H1 (cell line): Measurements from ENCODE around the gene EVI5. TPM values are rescaled to one million over a fixed set of nuclear protein-coding genes. Genes with fewer than 3 reads are reported as not detected.

Experiments
- CTCF ChIA-PET: fragments of 300-600 bp; sonication (Branson Sonifier 250); formaldehyde crosslinking; loops from one replicate; lab custom pipeline; 2021; ENCODE audit not compliant: partially characterized antibody; lab: Charles Lee
- POLR2A ChIA-PET: fragments of 300-600 bp; sonication (Branson Sonifier 250); formaldehyde crosslinking; loops from one replicate; lab custom pipeline; 2021; ENCODE audit warnings: inconsistent platforms; ENCODE audit not compliant: partially characterized antibody; lab: Charles Lee
- DNase-seq, 2 experiments: peaks; one replicate each; pipeline versions ENCODE4 v3.0.0 to v3.0.0-alpha.2; 2010 to 2022; ENCODE audit warnings: low spot score in 2 of 2, low read depth in 1 of 2, mixed read lengths in 1 of 2
- FAIRE-seq: peaks from 2 replicates; lab custom pipeline; 2011; peaks lifted over from hg19 to GRCh38; lab: Jason Lieb, UNC
- H2AFZ ChIP-seq: 2 replicates; pipeline ENCODE4 v1.8.1; 2012; ENCODE audit warnings: low read length, inconsistent platforms
- H2AK5ac ChIP-seq: 2 replicates; pipeline ENCODE4 v1.6.1; 2013; ENCODE audit warnings: low read depth, low read length
- H2BK120ac ChIP-seq: replicated peaks from 2 replicates; pipeline ENCODE3; 2013; ENCODE audit warnings: low read depth, low read length, inconsistent platforms
- H2BK12ac ChIP-seq: 2 replicates; pipeline ENCODE4 v1.6.1; 2013; ENCODE audit warnings: low read depth, low read length
- H2BK15ac ChIP-seq: 2 replicates; pipeline ENCODE4 v1.6.1; 2013; ENCODE audit warnings: low read length
- H2BK20ac ChIP-seq: 2 replicates; pipeline ENCODE4 v1.6.1; 2013; ENCODE audit warnings: low read length
- H2BK5ac ChIP-seq: 2 replicates; pipeline ENCODE4 v1.6.1; 2013; ENCODE audit warnings: low read depth, low read length
- H3K14ac ChIP-seq: 2 replicates; pipeline ENCODE4 v1.6.1; 2013; ENCODE audit warnings: inconsistent platforms; ENCODE audit not compliant: insufficient read length
- H3K18ac ChIP-seq: 2 replicates; pipeline ENCODE4 v1.6.1; 2013; ENCODE audit warnings: low read length; ENCODE audit errors: extremely low read depth
- H3K23ac ChIP-seq: 2 replicates; pipeline ENCODE4 v1.6.1; 2013; ENCODE audit warnings: inconsistent platforms; ENCODE audit not compliant: insufficient read length
- H3K23me2 ChIP-seq: 2 replicates; pipeline ENCODE4 v1.6.1; 2013; ENCODE audit warnings: low read depth, low read length
- H3K27ac ChIP-seq: 2 replicates; pipeline ENCODE4 v1.6.1; 2011; ENCODE audit warnings: low read depth, low read length, inconsistent platforms
- H3K27me3 ChIP-seq, 4 experiments: replicated peaks in 1 of 4; 1 replicate in 1 of 4; 2 replicates in 3 of 4; pipeline versions ENCODE4 v1.6.1 to v1.8.1; 2011 to 2013; ENCODE audit warnings: low read length in 3 of 4, mild to moderate bottlenecking in 3 of 4, inconsistent platforms in 2 of 4, mixed read lengths in 2 of 4, moderate library complexity in 1 of 4; ENCODE audit not compliant: control insufficient read depth in 3 of 4, insufficient read depth in 3 of 4; ENCODE audit errors: extremely low read depth in 1 of 4
- H3K36me3 ChIP-seq, 4 experiments: 2 replicates each; pipeline versions ENCODE4 v1.6.1 to v1.8.1; 2011 to 2013; ENCODE audit warnings: mild to moderate bottlenecking in 4 of 4, low read length in 3 of 4, moderate library complexity in 2 of 4, control low read depth in 1 of 4, inconsistent platforms in 1 of 4; ENCODE audit not compliant: insufficient read depth in 4 of 4, control insufficient read depth in 2 of 4
- H3K4ac ChIP-seq: replicated peaks from 2 replicates; pipeline ENCODE3; 2013; ENCODE audit warnings: low read length, low read depth, mixed read lengths, inconsistent platforms; ENCODE audit not compliant: insufficient read length
- H3K4me1 ChIP-seq, 4 experiments: replicated peaks in 1 of 4; 1 replicate in 1 of 4; 2 replicates in 3 of 4; pipeline versions ENCODE4 v1.6.1 to v1.8.1; 2011 to 2013; ENCODE audit warnings: low read length in 3 of 4, inconsistent platforms in 2 of 4, mixed read lengths in 1 of 4; ENCODE audit not compliant: insufficient read depth in 4 of 4, control insufficient read depth in 3 of 4
- H3K4me2 ChIP-seq, 2 experiments: 2 replicates each; pipeline versions ENCODE4 v1.6.1 to v1.8.1; 2011 to 2013; ENCODE audit warnings: low read depth in 2 of 2, low read length in 2 of 2, control low read depth in 1 of 2, inconsistent platforms in 1 of 2, mild to moderate bottlenecking in 1 of 2; ENCODE audit not compliant: insufficient read depth in 1 of 2
- H3K4me3 ChIP-seq, 4 experiments: fragments of 200-600, 300-600 bp in 1 of 4; sonication (generic), shearing (Covaris generic), sonication (Bioruptor Twin) in 1 of 4; 2 replicates each; pipeline versions ENCODE4 v1.5.1 to v1.8.1; 2011 to 2016; ENCODE audit warnings: low read length in 4 of 4, low read depth in 3 of 4, control low read depth in 2 of 4, inconsistent platforms in 2 of 4, mild to moderate bottlenecking in 2 of 4, mixed read lengths in 1 of 4, moderate library complexity in 1 of 4; ENCODE audit not compliant: insufficient read depth in 2 of 4; ENCODE audit errors: extremely low read depth in 1 of 4
- H3K56ac ChIP-seq: replicated peaks from 2 replicates; pipeline ENCODE3; 2013; ENCODE audit warnings: low read depth, mild to moderate bottlenecking, mixed read lengths, low read length, inconsistent platforms; ENCODE audit not compliant: insufficient read length
- H3K79me1 ChIP-seq: 2 replicates; pipeline ENCODE4 v1.6.1; 2013; ENCODE audit warnings: low read depth, low read length, control low read depth
- H3K79me2 ChIP-seq, 2 experiments: 2 replicates each; pipeline versions ENCODE4 v1.6.1 to v1.8.1; 2012 to 2013; ENCODE audit warnings: low read length in 2 of 2, mild to moderate bottlenecking in 2 of 2, inconsistent platforms in 1 of 2; ENCODE audit not compliant: insufficient read depth in 2 of 2, control insufficient read depth in 1 of 2
- H3K9ac ChIP-seq, 4 experiments: replicated peaks in 1 of 4; 1 replicate in 1 of 4; 2 replicates in 3 of 4; pipeline versions ENCODE4 v1.6.1 to v1.8.1; 2011 to 2013; ENCODE audit warnings: low read depth in 3 of 4, low read length in 3 of 4, control low read depth in 2 of 4, mild to moderate bottlenecking in 2 of 4, moderate library complexity in 2 of 4, inconsistent platforms in 1 of 4; ENCODE audit errors: extremely low read depth in 1 of 4
- H3K9me3 ChIP-seq, 2 experiments: 2 replicates each; pipeline versions ENCODE4 v1.6.1 to v1.8.1; 2012 to 2013; ENCODE audit warnings: mild to moderate bottlenecking in 2 of 2, moderate library complexity in 2 of 2, control low read depth in 1 of 2, inconsistent platforms in 1 of 2, low read depth in 1 of 2, low read length in 1 of 2, mixed read lengths in 1 of 2; ENCODE audit not compliant: insufficient read depth in 2 of 2
- H4K20me1 ChIP-seq, 2 experiments: replicated peaks in 1 of 2; 2 replicates each; pipeline versions ENCODE3 to v1.8.1; 2011 to 2013; ENCODE audit warnings: inconsistent platforms in 2 of 2, low read length in 2 of 2, mild to moderate bottlenecking in 1 of 2; ENCODE audit not compliant: insufficient read depth in 2 of 2, control insufficient read depth in 1 of 2
- H4K5ac ChIP-seq: 2 replicates; pipeline ENCODE4 v1.6.1; 2013; ENCODE audit warnings: low read length, low read depth, mixed read lengths, inconsistent platforms; ENCODE audit not compliant: insufficient read length
- H4K8ac ChIP-seq: 2 replicates; pipeline ENCODE4 v1.8.0; 2013; ENCODE audit warnings: mild to moderate bottlenecking, moderate library complexity, low read length, inconsistent platforms; ENCODE audit not compliant: insufficient read depth; ENCODE audit errors: extremely low read depth
- H4K91ac ChIP-seq: replicated peaks from 2 replicates; pipeline ENCODE3; 2013; ENCODE audit warnings: low read length, mixed read lengths, inconsistent platforms; ENCODE audit not compliant: insufficient read length
- BCL11A ChIP-seq, 2 experiments: IDR thresholded peaks; one replicate each; pipeline ENCODE4 v1.6.1; 2011; ENCODE audit warnings: low read depth in 2 of 2, low read length in 2 of 2, mild to moderate bottlenecking in 2 of 2
- FOSL1 ChIP-seq: IDR thresholded peaks from 2 replicates; pipeline ENCODE4 v1.6.1; 2011; ENCODE audit warnings: mild to moderate bottlenecking, low read depth, low read length, moderate library complexity; ENCODE audit not compliant: insufficient read depth
- HDAC2 ChIP-seq, 2 experiments: fragments of 300-600 bp in 1 of 2; sonication (generic) in 1 of 2; IDR thresholded peaks; 2 replicates each; pipeline ENCODE4 v1.6.1; 2011 to 2012; ENCODE audit warnings: low read depth in 2 of 2, low read length in 2 of 2, mild to moderate bottlenecking in 2 of 2, moderate library complexity in 2 of 2, borderline replicate concordance in 1 of 2, inconsistent platforms in 1 of 2
- NRF1 ChIP-seq: IDR thresholded peaks from 2 replicates; pipeline ENCODE4 v1.6.1; 2011; ENCODE audit warnings: mild to moderate bottlenecking, low read depth, low read length, improper control_type of control experiment
- POLR2AphosphoS5 ChIP-seq: IDR thresholded peaks from 2 replicates; pipeline ENCODE4 v1.6.1; 2011; ENCODE audit warnings: low read depth, low read length
- RNF2 ChIP-seq: fragments of 200-900, 300-1000 bp; sonication (generic); IDR thresholded peaks from 2 replicates; pipeline ENCODE4 v1.7.1; 2016; ENCODE audit warnings: borderline replicate concordance, low read depth, mild to moderate bottlenecking, antibody characterized with exemption, low read length; ENCODE audit not compliant: poor library complexity, severe bottlenecking; ENCODE audit errors: missing control alignments
- SIRT6 ChIP-seq: IDR thresholded peaks from one replicate; pipeline ENCODE4 v1.7.1; 2012; ENCODE audit warnings: low read length, inconsistent platforms
- TAF1 ChIP-seq: IDR thresholded peaks from 2 replicates; pipeline ENCODE4 v1.6.1; 2011; ENCODE audit warnings: mild to moderate bottlenecking, low read depth, low read length
- WGBS, 2 experiments: shearing (Covaris generic) in 1 of 2; methylation state at CpG; one replicate each; pipeline versions ENCODE4 v1.1.6 to v1.1.7; 2013 to 2015; ENCODE audit warnings: low lambda C conversion rate in 2 of 2, mixed read lengths in 2 of 2, inconsistent platforms in 1 of 2, low coverage in 1 of 2, missing lambda C conversion rate in 1 of 2; ENCODE audit not compliant: insufficient replicate concordance in 2 of 2, insufficient coverage in 1 of 2, insufficient read length in 1 of 2; ENCODE audit errors: extremely low coverage in 1 of 2, missing lambda C conversion rate in 1 of 2; 5-methylcytosine and 5-hydroxymethylcytosine counted together
- polyA plus RNA-seq, 7 experiments: library from polyadenylated mRNA; depleted of rRNA in 3 of 7; stranded (reverse) in 5 of 7; unstranded in 2 of 7; fragments of >200 nt in 5 of 7; fragments of 200-250 nt in 2 of 7; gene quantifications; 1 replicate in 5 of 7; 2 replicates in 1 of 7; 4 replicates in 1 of 7; pipeline versions ENCODE4 v1.2.1 to v1.2.3, GENCODE V29; 2011 to 2013; ENCODE audit warnings: missing spikeins in 2 of 7, mixed read lengths in 2 of 7
- total RNA-seq: library from RNA; stranded (reverse); fragmentation: NEBNext Ultra II Directional; extraction: Animal tissue kit (Norgen Biotek cat#: 25700); gene quantifications from 2 replicates; pipeline ENCODE4 v1.2.1, GENCODE V29; 2021

EVI5 gene
- total and polyA plus RNA-seq, 2 of the 8 experiments (the other 6 are each of a cell fraction or from before 2014, with no cell fraction given) = 1.7 to 13.7 TPM

GRCh38 chr1:92662048-92662447, 122.9 kb downstream of the EVI5 start:
- no peaks in the 10 kb centered on the region for H3K27me3 ChIP-seq
- H3K4me3 ChIP-seq = no peak overlapping the region
- no peak overlapping the region for H4K91ac ChIP-seq
- no peak overlapping the region for H3K4ac ChIP-seq
- no peak overlapping the region for H2BK120ac ChIP-seq
- H3K36me3 ChIP-seq = no peaks in the 10 kb centered on the region; a peak in 1 of 8 replicates
- H3K9me3 ChIP-seq = no peaks in the 10 kb centered on the region
- H3K56ac ChIP-seq = no peak overlapping the region
- 88% methylated on average over 3 of the region's 3 CpGs; no CpG with 5 or more reads in 1 of the 2 experiments for WGBS, 2 experiments
- H4K8ac ChIP-seq = no peak overlapping the region
- no peaks in the 10 kb centered on the region for H3K23me2 ChIP-seq
- H3K4me1 ChIP-seq = no peaks in the 10 kb centered on the region
- H2AFZ ChIP-seq = no peak overlapping the region
- DNase-seq (no peak), FAIRE-seq (no peak)
- H3K79me2 ChIP-seq = no peaks in the 10 kb centered on the region
- no peak overlapping the region for H2BK12ac ChIP-seq
- no peak overlapping the region for H2BK15ac ChIP-seq
- H4K5ac ChIP-seq = no peak overlapping the region
- no peak overlapping the region for H3K27ac ChIP-seq
- ChIA-PET CTCF (no interaction called here), POLR2A (no interaction called here)
- no peak overlapping the region for H2BK20ac ChIP-seq
- TF ChIP-seq SIRT6 (no peak), HDAC2 (IDR thresholded peaks at IDR 0.05; ENCODE audit: borderline replicate concordance in 1 of 2, low read depth in 2 of 2, low read length in 2 of 2) (no peak), TAF1 (no peak), NRF1 (no peak), POLR2AphosphoS5 (no peak), RNF2 (no peak), FOSL1 (no peak), BCL11A (IDR thresholded peaks at IDR 0.05; ENCODE audit: low read depth in 2 of 2, low read length in 2 of 2) (no peak)
- no peak overlapping the region for H3K18ac ChIP-seq
- no peak overlapping the region for H3K4me2 ChIP-seq
- H4K20me1 ChIP-seq = peaks cover 0 to 2% of the 10 kb centered on the region in 2 experiments
- no peak overlapping the region for H3K23ac ChIP-seq
- no peak overlapping the region for H3K14ac ChIP-seq
- no peak overlapping the region for H2AK5ac ChIP-seq
- H3K9ac ChIP-seq = no peak overlapping the region
- H3K79me1 ChIP-seq = no peaks in the 10 kb centered on the region
- H2BK5ac ChIP-seq = no peak overlapping the region
